ENCODE measurements around the gene SHISA8.

- TF ChIP-seq EZH2 (IDR thresholded peaks at IDR 0.05; ENCODE audit: low read depth) (no peak), CTCF (conservative IDR thresholded peaks at IDR 0.05) (no peak)
Measured at GRCh38 chr22:41951898-41952474, 37.1 kb upstream of the SHISA8 start, which contains the start of gene SMIM45.

Data from PC-9 (cell line).